Activated CD8-positive, alpha-beta T cell treated with anti-CD3 and anti-CD28 coated beads, Interleukin-2, amount 10 ng/mL, durations not matched to agents 7 days and 5 days (primary cell): Measurements from ENCODE around the gene S1PR2. TPM values are rescaled to one million over a fixed set of nuclear protein-coding genes. Genes with fewer than 3 reads are reported as not detected.

Source experiments
- ATAC-seq: fragments of 150-1000 bp; cut with Tn5 transposase; one replicate; pipeline ENCODE4 v1.10.0; 2021; ENCODE audit warnings: moderate library complexity
- CTCF ChIA-PET: fragments of 350-600 bp; sonication (Branson Sonifier 250); formaldehyde crosslinking; loops from one replicate; lab custom pipeline; 2021; ENCODE audit warnings: antibody characterized with exemption; lab: Charles Lee
- POLR2A ChIA-PET: fragments of 350-600 bp; sonication (Branson Sonifier 250); formaldehyde crosslinking; loops from one replicate; lab custom pipeline; 2021; ENCODE audit warnings: antibody characterized with exemption; lab: Charles Lee
- DNase-seq: peaks from one replicate; pipeline ENCODE4 v3.0.0-alpha.2; 2020
- H3K27ac Mint-ChIP-seq: one replicate; pipeline ENCODE4 v1.8.0; 2021; ENCODE audit warnings: mild to moderate bottlenecking, mixed read lengths
- H3K27me3 Mint-ChIP-seq: one replicate; pipeline ENCODE4 v1.8.0; 2021; ENCODE audit warnings: low read depth, mixed read lengths
- H3K36me3 Mint-ChIP-seq: one replicate; pipeline ENCODE4 v1.8.0; 2021; ENCODE audit warnings: low read depth, mixed read lengths
- H3K4me1 Mint-ChIP-seq: one replicate; pipeline ENCODE4 v1.8.0; 2021; ENCODE audit warnings: low read depth, mixed read lengths
- H3K4me3 Mint-ChIP-seq: one replicate; pipeline ENCODE4 v1.8.0; 2021; ENCODE audit warnings: mild to moderate bottlenecking, mixed read lengths
- H3K9me3 Mint-ChIP-seq: one replicate; pipeline ENCODE4 v1.8.0; 2022; ENCODE audit warnings: mixed read lengths; ENCODE audit not compliant: insufficient read depth
- total RNA-seq, 2 experiments: library from RNA; stranded (reverse); gene quantifications; one replicate each; pipeline ENCODE4 v1.2.3, GENCODE V29; 2021

The S1PR2 gene
- total RNA-seq, 2 experiments from 2014 or later: 3.5 to 3.8 TPM

DNA sequence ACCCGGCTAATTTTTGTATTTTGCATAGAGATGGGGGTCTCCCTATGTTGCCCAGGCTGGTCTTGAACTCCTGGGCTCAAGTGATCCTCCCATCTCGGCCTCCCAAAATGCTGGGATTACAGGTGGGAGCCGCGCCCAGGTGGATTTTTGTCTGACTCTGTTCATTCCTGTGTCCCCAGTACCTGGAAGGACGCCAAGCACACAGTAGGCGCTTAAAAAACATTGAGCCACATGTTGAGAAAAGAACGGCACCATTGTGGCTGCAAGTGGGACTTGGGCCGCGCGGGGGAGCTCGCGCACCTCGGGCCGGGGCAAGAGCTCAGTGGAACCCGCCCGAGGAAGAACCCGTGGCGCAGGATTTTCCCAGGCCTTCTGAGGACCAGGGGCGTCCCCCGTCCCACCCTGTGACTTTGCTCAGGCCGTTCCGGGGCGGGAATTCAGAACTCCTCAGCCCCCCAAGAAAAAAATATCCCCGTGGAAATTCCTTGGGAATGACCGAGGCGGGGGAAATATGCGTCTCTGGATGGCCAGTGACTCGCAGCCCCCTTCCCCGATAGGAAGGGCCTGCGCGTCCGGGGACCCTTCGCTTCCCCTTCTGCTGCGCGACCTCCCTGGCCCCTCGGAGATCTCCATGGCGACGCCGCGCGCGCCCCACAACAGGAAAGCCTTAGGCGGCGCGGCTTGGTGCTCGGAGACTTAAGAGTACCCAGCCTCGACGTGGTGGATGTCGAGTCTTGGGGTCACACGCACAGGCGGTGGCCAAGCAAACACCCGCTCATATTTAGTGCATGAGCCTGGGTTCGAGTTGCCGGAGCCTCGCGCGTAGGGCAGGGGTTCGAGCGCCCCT lies 38.4 kb upstream of the S1PR2 start:
- ChIA-PET POLR2A (interaction anchor here (0.6 to 4.0 kb wide), 15 partner anchors 7 to 149 kb away, joined by 3 to 54 read pairs (median 10); partner anchors contain the start of genes CDC37, DNMT1, ICAM4 and ICAM5), CTCF (interaction anchor here (0.6 to 10.8 kb wide), 26 partner anchors 9 to 589 kb away, joined by 3 to 383 read pairs (median 4); partner anchors contain the start of genes CDC37, ICAM4, ICAM5 and PDE4A)
- Mint-ChIP-seq H3K9me3 (no peaks in the 10 kb centered on the region), H3K27ac (peak overlapping the region; percentile 93), H3K4me1 (peaks cover 35% of the 10 kb centered on the region), H3K4me3 (peak overlapping the region; percentile 82), H3K27me3 (no peaks in the 10 kb centered on the region), H3K36me3 (peaks cover 6% of the 10 kb centered on the region)
- ATAC-seq (peak; percentile 69), DNase-seq (peak; percentile 92)

GRCh38 chr19:10268071-10268470 lies 36.9 kb upstream of the S1PR2 start:
- CTCF ChIA-PET: interaction anchor here (6.1 to 10.8 kb wide), 2 partner anchors 9 to 118 kb away, joined by 96 to 383 read pairs; partner anchors contain the start of gene TYK2
- no peak overlapping the region for H3K27ac Mint-ChIP-seq
- peaks cover 33% of the 10 kb centered on the region for H3K4me1 Mint-ChIP-seq
- no peaks in the 10 kb centered on the region for H3K27me3 Mint-ChIP-seq
- no peak for ATAC-seq
- no peak for DNase-seq
- peaks cover 4% of the 10 kb centered on the region for H3K36me3 Mint-ChIP-seq
- POLR2A ChIA-PET: interaction anchor here (4.0 kb wide), 1 partner anchor 8 kb away, joined by 26 read pairs; no protein-coding TSS in a partner anchor
- no peak overlapping the region for H3K4me3 Mint-ChIP-seq
- H3K9me3 Mint-ChIP-seq: no peaks in the 10 kb centered on the region

DNA sequence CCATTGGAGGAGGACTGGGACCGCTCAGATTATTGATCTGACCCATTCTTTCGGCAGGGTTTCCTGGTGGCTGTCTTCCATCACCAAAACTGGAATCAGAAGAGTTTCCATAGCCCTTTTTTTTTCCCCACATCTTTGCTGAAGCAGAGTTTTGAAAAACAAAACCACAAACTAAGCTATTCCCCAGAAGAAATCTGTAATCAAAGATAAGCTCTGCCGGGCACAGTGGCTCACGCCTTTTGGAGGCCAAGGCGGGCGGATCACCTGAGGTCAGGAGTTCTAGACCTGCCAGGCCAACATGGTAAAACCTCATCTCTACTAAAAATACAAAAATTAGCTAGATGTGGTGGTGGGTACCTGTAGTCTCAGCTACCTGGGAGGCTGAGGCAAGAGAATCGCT lies 35.6 kb upstream of the S1PR2 start:
- Mint-ChIP-seq H3K4me3 (no peak overlapping the region), H3K9me3 (no peaks in the 10 kb centered on the region), H3K27ac (no peak overlapping the region), H3K27me3 (no peaks in the 10 kb centered on the region), H3K36me3 (no peaks in the 10 kb centered on the region), H3K4me1 (peaks cover 23% of the 10 kb centered on the region)
- POLR2A ChIA-PET: interaction anchor here (0.7 kb wide), 1 partner anchor 118 kb away, joined by 3 read pairs; no protein-coding TSS in a partner anchor
- CTCF ChIA-PET: interaction anchor here (0.9 to 10.8 kb wide), 3 partner anchors 7 to 119 kb away, joined by 3 to 383 read pairs (median 96); partner anchors contain the start of gene TYK2
- DNase-seq: no peak
- no peak for ATAC-seq

DNA sequence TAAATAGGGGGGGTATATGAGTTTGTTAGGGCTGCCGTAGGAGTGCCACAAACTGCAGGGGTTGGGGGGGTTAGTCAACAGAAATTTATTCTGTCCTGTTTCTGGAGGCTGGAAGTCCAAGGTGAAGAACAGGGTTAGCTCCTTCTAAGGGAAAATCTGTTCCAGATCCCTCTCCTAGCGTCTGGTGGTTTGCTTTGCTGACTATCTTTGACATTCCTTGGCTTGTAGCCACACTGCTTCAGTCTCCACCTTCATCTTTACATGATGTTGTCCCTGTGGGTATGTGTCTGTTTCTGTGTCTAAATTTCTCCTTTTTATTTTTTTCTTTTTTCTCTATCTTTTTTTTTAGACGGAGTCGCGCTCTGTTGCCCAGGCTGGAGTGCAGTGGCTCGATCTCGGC lies 31.6 kb upstream of the S1PR2 start:
- DNase-seq: no peak
- no peak for ATAC-seq
- Mint-ChIP-seq H3K4me3 (no peak overlapping the region), H3K4me1 (peaks cover 17% of the 10 kb centered on the region), H3K36me3 (peaks cover 18% of the 10 kb centered on the region), H3K27me3 (no peaks in the 10 kb centered on the region), H3K9me3 (no peaks in the 10 kb centered on the region), H3K27ac (no peak overlapping the region)
- POLR2A ChIA-PET: interaction anchor here (0.6 to 1.8 kb wide), 2 partner anchors 8 to 57 kb away, joined by 3 to 5 read pairs; partner anchors contain the start of gene ICAM1
- CTCF ChIA-PET: interaction anchor here (1.1 to 7.9 kb wide), 3 partner anchors 27 to 128 kb away, joined by 3 to 255 read pairs (median 6); partner anchors contain the start of genes ICAM5 and TYK2

DNA sequence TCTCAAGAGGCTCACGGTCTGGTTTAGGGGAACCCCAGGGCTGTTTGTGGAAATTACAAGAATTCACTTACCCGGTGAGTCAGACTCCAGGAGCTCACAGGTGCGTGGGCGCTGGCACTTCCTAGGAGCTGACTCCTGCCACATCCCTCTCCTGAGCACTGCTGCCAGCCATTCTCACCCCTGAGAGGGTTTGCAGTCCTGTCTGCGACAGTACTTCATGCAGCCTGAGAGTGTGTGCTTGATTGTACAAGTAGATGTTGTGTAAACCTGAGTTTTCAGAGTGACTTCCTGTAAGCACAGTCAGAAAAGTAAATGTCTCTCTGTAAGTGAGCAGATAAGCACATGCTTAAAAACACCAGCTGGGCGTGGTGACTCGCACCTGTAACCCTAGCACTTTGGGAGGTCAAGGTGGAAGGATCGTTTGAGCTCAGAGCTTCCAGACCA lies 29.0 kb upstream of the S1PR2 start:
- Mint-ChIP-seq H3K4me3 (no peak overlapping the region), H3K9me3 (no peaks in the 10 kb centered on the region), H3K4me1 (peaks cover 19% of the 10 kb centered on the region), H3K27me3 (no peaks in the 10 kb centered on the region), H3K36me3 (peaks cover 36% of the 10 kb centered on the region), H3K27ac (peak overlapping the region; percentile 49)
- ChIA-PET CTCF (interaction anchor here (0.6 to 7.9 kb wide), 22 partner anchors 10 to 328 kb away, joined by 3 to 255 read pairs (median 4); partner anchors contain the start of genes CDC37, ICAM1, ICAM5 and MRPL4), POLR2A (interaction anchor here (0.8 to 2.9 kb wide), 4 partner anchors 10 to 177 kb away, joined by 4 to 26 read pairs (median 4); partner anchors contain the start of genes DNMT1 and ICAM1)
- DNase-seq (peak; percentile 29), ATAC-seq (no peak)

- H3K36me3 Mint-ChIP-seq: peaks cover 45% of the 10 kb centered on the region
- H3K27me3 Mint-ChIP-seq: no peaks in the 10 kb centered on the region
- no peaks in the 10 kb centered on the region for H3K9me3 Mint-ChIP-seq
- DNase-seq (peak; percentile 94), ATAC-seq (peak; percentile 81)
- no peak overlapping the region for H3K4me3 Mint-ChIP-seq
- CTCF ChIA-PET: interaction anchor here (0.6 to 7.9 kb wide), 40 partner anchors 9 to 327 kb away, joined by 3 to 255 read pairs (median 4); partner anchors contain the start of genes CDC37, DNMT1, ICAM1 and ICAM4
- POLR2A ChIA-PET: interaction anchor here (1.0 to 2.9 kb wide), 5 partner anchors 11 to 131 kb away, joined by 3 to 26 read pairs (median 4); partner anchors contain the start of genes DNMT1, ICAM1 and ICAM4
- no peak overlapping the region for H3K27ac Mint-ChIP-seq
- H3K4me1 Mint-ChIP-seq: peaks cover 27% of the 10 kb centered on the region
Measured at GRCh38 chr19:10259162-10259905, 28.2 kb upstream of the S1PR2 start.

DNA sequence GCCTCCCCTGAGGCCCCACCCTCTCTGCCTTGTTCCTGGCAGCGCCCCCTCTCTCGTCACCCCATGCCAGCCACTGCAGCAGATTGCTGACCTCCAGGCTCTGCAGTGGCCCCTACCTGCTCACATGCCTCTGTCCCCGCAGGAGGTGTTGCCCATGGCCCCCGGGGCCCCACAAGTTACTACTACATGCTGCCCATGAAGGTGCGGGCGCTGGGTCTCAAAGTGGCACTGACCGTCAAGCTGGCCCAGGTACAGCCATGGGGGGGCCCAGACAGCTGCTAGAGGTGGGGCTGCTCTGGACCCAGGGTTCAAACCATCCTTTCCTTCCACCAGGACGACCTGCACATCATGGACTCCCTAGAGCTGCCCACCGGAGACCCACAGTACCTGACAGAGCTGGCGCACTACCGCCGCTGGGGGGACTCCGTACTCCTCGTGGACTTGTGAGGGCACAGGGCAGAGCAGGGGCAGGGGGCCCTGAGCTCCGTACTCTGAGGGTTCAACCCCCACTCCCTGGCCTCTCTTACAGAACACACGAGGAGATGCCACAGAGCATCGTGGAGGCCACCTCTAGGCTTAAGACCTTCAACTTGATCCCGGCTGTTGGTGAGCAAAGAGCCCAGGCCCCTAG lies 27.1 kb upstream of the S1PR2 start:
- no peak for ATAC-seq
- CTCF ChIA-PET: interaction anchor here (0.6 to 7.9 kb wide), 29 partner anchors 8 to 326 kb away, joined by 3 to 255 read pairs (median 4); partner anchors contain the start of genes CDC37, ICAM1, ICAM4 and ICAM5
- DNase-seq: no peak
- H3K27me3 Mint-ChIP-seq: no peaks in the 10 kb centered on the region
- H3K4me3 Mint-ChIP-seq: no peak overlapping the region
- POLR2A ChIA-PET: interaction anchor here (1.0 to 2.9 kb wide), 4 partner anchors 12 to 132 kb away, joined by 3 to 26 read pairs (median 6); partner anchors contain the start of genes ICAM1 and ICAM4
- peak overlapping the region; percentile 44 for H3K27ac Mint-ChIP-seq
- H3K36me3 Mint-ChIP-seq: peaks cover 52% of the 10 kb centered on the region
- H3K4me1 Mint-ChIP-seq: peaks cover 33% of the 10 kb centered on the region
- no peaks in the 10 kb centered on the region for H3K9me3 Mint-ChIP-seq

DNA sequence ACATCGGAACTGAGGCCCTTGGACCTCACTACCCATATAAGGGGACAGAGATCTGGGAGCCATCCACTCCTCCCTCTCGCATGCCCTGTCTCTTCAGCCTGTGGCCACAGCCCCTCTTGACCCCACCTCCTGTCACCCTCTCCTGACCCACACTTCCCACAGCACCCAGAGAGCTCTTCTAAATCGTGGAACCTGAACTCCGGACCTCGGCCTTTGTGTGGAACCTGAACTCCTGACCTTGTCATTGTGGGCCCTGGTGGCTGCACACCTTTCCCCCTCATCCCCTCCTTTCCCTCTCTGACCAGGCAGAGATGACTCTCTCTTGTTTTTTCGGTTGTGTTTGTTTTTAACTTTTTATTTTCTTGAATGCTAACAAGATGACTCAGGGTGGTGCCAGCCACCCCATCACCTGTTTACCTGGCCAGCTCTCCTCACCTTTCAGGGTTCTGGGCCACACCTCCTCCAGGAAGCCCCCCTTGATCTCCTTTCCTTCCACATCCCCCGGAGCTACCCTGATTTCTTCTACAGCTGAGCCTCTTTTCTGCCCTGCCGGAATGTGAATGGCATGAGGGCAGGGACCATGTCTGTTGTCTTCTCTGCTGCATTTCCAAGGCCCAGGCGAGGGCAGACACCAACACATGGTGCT lies 26.0 kb upstream of the S1PR2 start:
- no peaks in the 10 kb centered on the region for H3K27me3 Mint-ChIP-seq
- ATAC-seq: no peak
- H3K4me3 Mint-ChIP-seq: no peak overlapping the region
- peaks cover 57% of the 10 kb centered on the region for H3K36me3 Mint-ChIP-seq
- no peak for DNase-seq
- H3K9me3 Mint-ChIP-seq: no peaks in the 10 kb centered on the region
- peaks cover 42% of the 10 kb centered on the region for H3K4me1 Mint-ChIP-seq
- POLR2A ChIA-PET: interaction anchor here (1.5 kb wide), 1 partner anchor 13 kb away, joined by 3 read pairs; no protein-coding TSS in a partner anchor
- H3K27ac Mint-ChIP-seq: no peak overlapping the region
- CTCF ChIA-PET: interaction anchor here (0.6 to 7.9 kb wide), 4 partner anchors 13 to 203 kb away, joined by 3 to 255 read pairs (median 86); partner anchors contain the start of genes ICAM1 and TYK2

DNA sequence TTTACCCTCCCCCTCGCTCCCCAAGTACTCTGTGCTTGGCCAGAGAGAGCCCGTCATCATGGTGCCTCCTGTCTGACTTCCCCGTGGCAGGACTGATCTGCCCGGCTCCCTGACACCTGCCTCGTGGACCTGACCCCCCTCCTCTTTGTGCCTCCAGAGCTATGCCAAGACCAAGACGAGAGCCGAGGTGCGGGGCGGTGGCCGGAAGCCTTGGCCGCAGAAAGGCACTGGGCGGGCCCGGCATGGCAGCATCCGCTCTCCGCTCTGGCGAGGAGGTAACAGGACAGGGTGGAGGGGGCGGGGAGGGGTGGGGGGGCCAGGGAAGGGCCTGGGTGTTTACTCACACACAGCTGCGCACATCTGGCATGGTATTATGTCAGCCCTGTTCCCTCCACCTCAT lies 25.4 kb upstream of the S1PR2 start:
- Mint-ChIP-seq H3K27me3 (no peaks in the 10 kb centered on the region), H3K4me3 (no peak overlapping the region), H3K9me3 (no peaks in the 10 kb centered on the region), H3K27ac (no peak overlapping the region), H3K4me1 (peaks cover 40% of the 10 kb centered on the region), H3K36me3 (peaks cover 57% of the 10 kb centered on the region)
- ChIA-PET POLR2A (interaction anchor here (1.5 kb wide), 1 partner anchor 13 kb away, joined by 3 read pairs; no protein-coding TSS in a partner anchor), CTCF (interaction anchor here (0.6 to 7.9 kb wide), 4 partner anchors 13 to 204 kb away, joined by 3 to 255 read pairs (median 86); partner anchors contain the start of genes ICAM1 and TYK2)
- DNase-seq (no peak), ATAC-seq (no peak)

DNA sequence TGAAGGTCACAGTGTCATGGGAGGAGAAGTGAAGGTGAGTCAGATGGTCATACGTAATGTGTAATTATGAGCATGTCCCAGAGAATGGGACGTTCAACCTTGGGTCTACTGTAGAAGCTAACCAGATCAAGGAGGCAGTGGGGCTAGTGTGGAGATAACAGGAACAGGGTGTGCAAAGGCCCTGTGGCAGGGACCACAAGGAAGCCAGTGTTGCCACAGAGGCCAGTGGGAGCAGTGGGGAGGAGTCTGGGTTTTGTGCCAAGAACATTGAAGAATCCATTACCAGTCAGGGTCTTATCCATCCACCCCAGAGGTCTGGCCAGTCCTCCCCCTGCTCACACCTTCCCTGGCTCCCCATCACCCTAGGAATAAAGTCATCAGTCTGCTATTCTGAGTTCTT lies 24.2 kb upstream of the S1PR2 start:
- H3K4me1 Mint-ChIP-seq: peaks cover 44% of the 10 kb centered on the region
- peaks cover 57% of the 10 kb centered on the region for H3K36me3 Mint-ChIP-seq
- CTCF ChIA-PET: interaction anchor here (0.9 kb wide), 1 partner anchor 19 kb away, joined by 3 read pairs; no protein-coding TSS in a partner anchor
- no peak overlapping the region for H3K4me3 Mint-ChIP-seq
- peak overlapping the region; percentile 19 for H3K27ac Mint-ChIP-seq
- no peaks in the 10 kb centered on the region for H3K27me3 Mint-ChIP-seq
- H3K9me3 Mint-ChIP-seq: no peaks in the 10 kb centered on the region
- ATAC-seq (no peak), DNase-seq (no peak)
- POLR2A ChIA-PET: no interaction called here
